Measurements from ENCODE around the gene RXRA.

Gene RXRA

GRCh38 chr9:134418354-134418753, 92.1 kb downstream of the RXRA start:
- TF ChIP-seq CTCF (IDR thresholded peaks at IDR 0.05; ENCODE audit: low read depth, low read length), result no peak
- no peak for DNase-seq (ENCODE audit: extremely low read depth, low read depth)

- no peak for TF ChIP-seq CTCF (IDR thresholded peaks at IDR 0.05; ENCODE audit: low read depth, low read length)
- DNase-seq (ENCODE audit: extremely low read depth, low read depth), result no peak
Observed at GRCh38 chr9:134419000-134419683, 92.9 kb downstream of the RXRA start.

GRCh38 chr9:134419684-134420076, 93.4 kb downstream of the RXRA start:
- peak; percentile 1; the same call in 1 of the 2 replicates for TF ChIP-seq CTCF (IDR thresholded peaks at IDR 0.05; ENCODE audit: low read depth, low read length)
- DNase-seq (ENCODE audit: extremely low read depth, low read depth), result no peak

- no peak for TF ChIP-seq CTCF (IDR thresholded peaks at IDR 0.05; ENCODE audit: low read depth, low read length)
- no peak for DNase-seq (ENCODE audit: extremely low read depth, low read depth)
Observed at GRCh38 chr9:134420281-134420845, 94.1 kb downstream of the RXRA start.

GRCh38 chr9:134420974-134421432, 94.7 kb downstream of the RXRA start:
- no peak for TF ChIP-seq CTCF (IDR thresholded peaks at IDR 0.05; ENCODE audit: low read depth, low read length)
- no peak for DNase-seq (ENCODE audit: extremely low read depth, low read depth)

- no peak for TF ChIP-seq CTCF (IDR thresholded peaks at IDR 0.05; ENCODE audit: low read depth, low read length)
- no peak for DNase-seq (ENCODE audit: extremely low read depth, low read depth)
Observed at GRCh38 chr9:134421888-134422287, 95.6 kb downstream of the RXRA start.

GRCh38 chr9:134422301-134423090, 96.2 kb downstream of the RXRA start:
- DNase-seq (ENCODE audit: extremely low read depth, low read depth), result no peak
- TF ChIP-seq CTCF (IDR thresholded peaks at IDR 0.05; ENCODE audit: low read depth, low read length), result no peak

Measured in AG09319 (cell line).